SK-N-SH treated with all-trans-retinoic acid at 6 μM for 48 hours (cell line): ENCODE data around the gene TBCK.

Experiments used
- ATAC-seq: fragments of 200-7000 bp; cut with Tn5 transposase; 3 replicates; pipeline ENCODE4 v1.9.1; 2020; ENCODE audit warnings: mild to moderate bottlenecking, moderate library complexity
- ARNTL ChIP-seq: fragments of 450-650 bp; formaldehyde crosslinking; IDR thresholded peaks from 2 replicates; pipeline ENCODE4 v1.5.0; 2020; ENCODE audit warnings: low read depth, mild to moderate bottlenecking, moderate library complexity, borderline replicate concordance
- BACH2 ChIP-seq: fragments of 250-450 bp; sonication (Bioruptor Pico); IDR thresholded peaks from 2 replicates; pipeline ENCODE4 v1.9.0; 2021; ENCODE audit warnings: mild to moderate bottlenecking, borderline replicate concordance
- CREB5 ChIP-seq: fragments of 250-450 bp; sonication (Bioruptor Pico); IDR thresholded peaks from 2 replicates; pipeline ENCODE4 v1.5.1; 2020; ENCODE audit warnings: low read depth, mild to moderate bottlenecking, moderate library complexity
- CSDC2 ChIP-seq: fragments of 250-450 bp; sonication (Bioruptor Pico); IDR thresholded peaks from 2 replicates; pipeline ENCODE4 v1.5.0; 2020; ENCODE audit warnings: mild to moderate bottlenecking, moderate library complexity
- CSRNP3 ChIP-seq: fragments of 250-450 bp; sonication (Bioruptor Pico); IDR thresholded peaks from 2 replicates; pipeline ENCODE4 v1.5.1; 2021; ENCODE audit warnings: mild to moderate bottlenecking, moderate library complexity
- GLIS3 ChIP-seq: fragments of 250-450 bp; sonication (Bioruptor Pico); IDR thresholded peaks from 2 replicates; pipeline ENCODE4 v1.5.0; 2020; ENCODE audit warnings: mild to moderate bottlenecking, moderate library complexity
- ISL1 ChIP-seq: fragments of 250-450 bp; sonication (Bioruptor Pico); IDR thresholded peaks from 2 replicates; pipeline ENCODE4 v2.1.2; 2022; ENCODE audit warnings: mild to moderate bottlenecking, moderate library complexity
- PATZ1 ChIP-seq: fragments of 250-450 bp; sonication (Bioruptor Pico); IDR thresholded peaks from 2 replicates; pipeline ENCODE4 v1.8.0; 2020; ENCODE audit warnings: mild to moderate bottlenecking, moderate library complexity, borderline replicate concordance
- POU6F1 ChIP-seq: fragments of 250-450 bp; sonication (Bioruptor Pico); IDR thresholded peaks from 2 replicates; pipeline ENCODE4 v1.8.0; 2021; ENCODE audit warnings: low read depth, mild to moderate bottlenecking, moderate library complexity, borderline replicate concordance
- PPARA ChIP-seq: fragments of 250-450 bp; sonication (Bioruptor Pico); IDR thresholded peaks from 2 replicates; pipeline ENCODE4 v1.5.0; 2020; ENCODE audit warnings: mild to moderate bottlenecking, borderline replicate concordance
- RARB ChIP-seq: fragments of 250-450 bp; sonication (Bioruptor Pico); IDR thresholded peaks from 2 replicates; pipeline ENCODE4 v1.8.0; 2021; ENCODE audit warnings: mild to moderate bottlenecking, moderate library complexity
- SNAI2 ChIP-seq: fragments of 250-450 bp; sonication (Bioruptor Pico); IDR thresholded peaks from 2 replicates; pipeline ENCODE4 v1.5.0; 2020; ENCODE audit warnings: mild to moderate bottlenecking, moderate library complexity
- TCF4 ChIP-seq: fragments of 250-450 bp; sonication (Bioruptor Pico); IDR thresholded peaks from 2 replicates; pipeline ENCODE4 v1.8.0; 2021; ENCODE audit warnings: mild to moderate bottlenecking, moderate library complexity, borderline replicate concordance
- TOX ChIP-seq: fragments of 250-450 bp; sonication (Bioruptor Pico); IDR thresholded peaks from 2 replicates; pipeline ENCODE4 v1.8.0; 2021; ENCODE audit warnings: mild to moderate bottlenecking, moderate library complexity, borderline replicate concordance
- TSHZ2 ChIP-seq: fragments of 250-450 bp; sonication (Bioruptor Pico); IDR thresholded peaks from 2 replicates; pipeline ENCODE4 v1.5.0; 2020; ENCODE audit warnings: mild to moderate bottlenecking, moderate library complexity
- ZC3H10 ChIP-seq: fragments of 250-450 bp; sonication (Bioruptor Pico); IDR thresholded peaks from 2 replicates; pipeline ENCODE4 v1.5.1; 2021; ENCODE audit warnings: mild to moderate bottlenecking, moderate library complexity
- ZFP3 ChIP-seq: fragments of 250-450 bp; sonication (Bioruptor Pico); IDR thresholded peaks from 2 replicates; pipeline ENCODE4 v1.5.0; 2020; ENCODE audit warnings: mild to moderate bottlenecking, moderate library complexity
- ZFP30 ChIP-seq: fragments of 450-650 bp; formaldehyde crosslinking; IDR thresholded peaks from 2 replicates; pipeline ENCODE4 v1.5.0; 2022; ENCODE audit warnings: mild to moderate bottlenecking, moderate library complexity
- ZNF565 ChIP-seq: fragments of 450-650 bp; formaldehyde crosslinking; conservative IDR thresholded peaks from 2 replicates; pipeline ENCODE4 v1.5.0; 2020; ENCODE audit warnings: low read depth, mild to moderate bottlenecking, moderate library complexity
- ZNF70 ChIP-seq: fragments of 450-650 bp; formaldehyde crosslinking; IDR thresholded peaks from 2 replicates; pipeline ENCODE4 v1.5.0; 2020; ENCODE audit warnings: mild to moderate bottlenecking, moderate library complexity
- ZNF8 ChIP-seq: fragments of 450-650 bp; formaldehyde crosslinking; IDR thresholded peaks from 2 replicates; pipeline ENCODE4 v1.5.0; 2020; ENCODE audit warnings: mild to moderate bottlenecking, moderate library complexity

Gene TBCK

GRCh38 chr4:106315968-106316772 lies at the start of gene TBCK, which contains the start of gene AIMP1:
Gene TBCK (minus strand): TSS chr4:106316209. CDS start chr4:106308960, 7,249 bp downstream.
Gene AIMP1 (plus strand): TSS chr4:106316550. CDS start chr4:106325010, 8,460 bp downstream.
- no peak for TF ChIP-seq CSDC2 (CRISPR knock-in tag)
- no peak for TF ChIP-seq PPARA (CRISPR knock-in tag)
- TF ChIP-seq BACH2 (CRISPR knock-in tag), result no peak
- TF ChIP-seq SNAI2 (CRISPR knock-in tag), result 0 out of 2 replicates have a peak, but pooled peaks have one; percentile 16
- no peak for TF ChIP-seq ISL1 (CRISPR knock-in tag)
- TF ChIP-seq ZNF70 (CRISPR knock-in tag), result no peak
- no peak for TF ChIP-seq ZNF565
- 0 out of 2 replicates have a peak, but pooled peaks have one; percentile 8 for TF ChIP-seq RARB
- TF ChIP-seq GLIS3 (CRISPR knock-in tag), result 0 out of 2 replicates have a peak, but pooled peaks have one; percentile 50
- ATAC-seq, result peak; percentile 91

- TF ChIP-seq ISL1 (CRISPR knock-in tag) (no peak), RARB (no peak), TCF4 (CRISPR knock-in tag) (no peak), ZFP3 (CRISPR knock-in tag) (no peak), TSHZ2 (CRISPR knock-in tag) (no peak), CSDC2 (CRISPR knock-in tag) (no peak), TOX (CRISPR knock-in tag) (no peak), ZNF70 (CRISPR knock-in tag) (no peak), POU6F1 (CRISPR knock-in tag) (no peak), ARNTL (CRISPR knock-in tag) (no peak), ZNF8 (CRISPR knock-in tag) (no peak), CSRNP3 (CRISPR knock-in tag) (no peak), GLIS3 (CRISPR knock-in tag) (no peak), BACH2 (CRISPR knock-in tag) (no peak), ZFP30 (CRISPR knock-in tag) (no peak), ZC3H10 (CRISPR knock-in tag) (no peak), CREB5 (CRISPR knock-in tag) (no peak), PATZ1 (CRISPR knock-in tag) (no peak)
- ATAC-seq, result peak; percentile 95
Measured at GRCh38 chr4:106365613-106366012, 49.6 kb upstream of the TBCK start.
